KMS-11 (cell line): Measurements from ENCODE around the gene MDH1B.

Source experiments
- H2AFZ ChIP-seq: fragments of 200-600 bp; sonication (generic); 2 replicates; pipeline ENCODE4 v1.6.1; 2016; ENCODE audit warnings: antibody characterized with exemption, mixed run types, low read depth
- H3K27ac ChIP-seq: fragments of 200-600 bp; sonication (generic); 2 replicates; pipeline ENCODE4 v1.6.1; 2016; ENCODE audit warnings: mild to moderate bottlenecking, mixed run types
- H3K27me3 ChIP-seq: fragments of 200-600 bp; sonication (generic); 2 replicates; pipeline ENCODE4 v1.6.1; 2017; ENCODE audit warnings: mild to moderate bottlenecking, low read depth, mixed run types, moderate library complexity; ENCODE audit not compliant: insufficient read depth
- H3K36me3 ChIP-seq: fragments of 200-600 bp; sonication (generic); 2 replicates; pipeline ENCODE4 v1.6.1; 2017; ENCODE audit warnings: mild to moderate bottlenecking, mixed run types; ENCODE audit not compliant: insufficient read depth
- H3K4me1 ChIP-seq: fragments of 200-600 bp; sonication (generic); 2 replicates; pipeline ENCODE4 v1.6.1; 2016; ENCODE audit warnings: mild to moderate bottlenecking, low read depth, mixed run types; ENCODE audit not compliant: poor library complexity, severe bottlenecking
- H3K4me2 ChIP-seq: fragments of 200-600 bp; sonication (generic); 2 replicates; pipeline ENCODE4 v1.7.0; 2016; ENCODE audit warnings: mild to moderate bottlenecking, mixed run types
- H3K4me3 ChIP-seq: fragments of 200-600 bp; sonication (generic); IDR thresholded peaks from 2 replicates; pipeline ENCODE4 v1.6.1; 2017; ENCODE audit warnings: low read depth, low read length, mixed read lengths; ENCODE audit not compliant: insufficient read depth
- H3K79me2 ChIP-seq: fragments of 200-600 bp; sonication (generic); 2 replicates; pipeline ENCODE4 v1.6.1; 2016; ENCODE audit warnings: low read depth, mixed run types; ENCODE audit not compliant: insufficient read depth
- H3K9ac ChIP-seq: fragments of 200-600 bp; sonication (generic); 2 replicates; pipeline ENCODE4 v1.6.1; 2016; ENCODE audit warnings: mild to moderate bottlenecking, mixed run types
- H4K20me1 ChIP-seq: fragments of 200-600 bp; sonication (generic); 2 replicates; pipeline ENCODE4 v1.6.1; 2016; ENCODE audit warnings: mild to moderate bottlenecking, mixed run types; ENCODE audit not compliant: insufficient read depth
- CTCF ChIP-seq: fragments of 200-600 bp; sonication (generic); conservative IDR thresholded peaks from 2 replicates; pipeline ENCODE4 v1.6.1; 2017; ENCODE audit warnings: low read depth, mild to moderate bottlenecking, antibody characterized with exemption, low read length, moderate library complexity, mixed read lengths

Gene MDH1B

GRCh38 chr2:206688990-206689389 lies 76.1 kb downstream of the MDH1B start:
- Histone ChIP-seq H3K4me1 (no peaks in the 10 kb centered on the region), H3K36me3 (no peaks in the 10 kb centered on the region), H3K4me2 (no peak overlapping the region), H3K4me3 (no peak overlapping the region), H3K27ac (no peak overlapping the region), H2AFZ (no peak overlapping the region), H3K27me3 (no peaks in the 10 kb centered on the region), H4K20me1 (no peaks in the 10 kb centered on the region), H3K9ac (no peak overlapping the region), H3K79me2 (no peaks in the 10 kb centered on the region)
- TF ChIP-seq CTCF = no peak

DNA sequence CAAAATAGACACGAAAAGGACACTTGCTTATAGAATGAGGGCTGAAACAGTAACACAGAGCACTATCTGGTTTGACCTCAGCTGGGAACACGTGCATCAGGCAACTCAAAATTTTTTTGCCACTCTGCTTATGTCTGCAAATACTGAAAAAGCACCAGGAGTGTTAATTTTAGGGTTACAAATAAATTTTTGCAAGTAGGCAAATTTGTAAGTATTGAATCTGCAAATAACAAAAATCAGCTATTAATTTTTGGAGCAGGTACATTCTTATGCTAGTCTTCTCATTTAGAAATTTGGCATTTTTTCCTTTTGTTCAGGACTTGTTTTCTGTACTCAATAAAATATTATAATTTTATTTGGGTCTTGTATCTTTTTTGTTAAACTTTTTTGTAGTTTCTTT lies 76.7 kb downstream of the MDH1B start:
- TF ChIP-seq CTCF = no peak
- no peak overlapping the region for H3K9ac ChIP-seq
- H3K27me3 ChIP-seq = no peaks in the 10 kb centered on the region
- no peaks in the 10 kb centered on the region for H3K4me1 ChIP-seq
- H3K36me3 ChIP-seq = no peaks in the 10 kb centered on the region
- no peaks in the 10 kb centered on the region for H4K20me1 ChIP-seq
- no peak overlapping the region for H3K27ac ChIP-seq
- H3K79me2 ChIP-seq = no peaks in the 10 kb centered on the region
- H2AFZ ChIP-seq = no peak overlapping the region
- H3K4me3 ChIP-seq = no peak overlapping the region
- H3K4me2 ChIP-seq = no peak overlapping the region
